Neural cell (in vitro differentiated cells): ENCODE results near the gene CDH4. TPM values are rescaled to one million over a fixed set of nuclear protein-coding genes. Genes with fewer than 3 reads are reported as not detected.

Source experiments
- H2AFZ ChIP-seq: fragments of 200-600, 300-800 bp; sonication (generic), shearing (Covaris generic); 2 replicates; pipeline ENCODE4 v1.6.0; 2014; ENCODE audit warnings: low read depth, mild to moderate bottlenecking, antibody characterized with exemption, low read length, moderate library complexity
- H3F3A ChIP-seq: fragments of 200-600 bp; shearing (Covaris generic); 2 replicates; pipeline ENCODE4 v1.6.1; 2016; ENCODE audit warnings: mild to moderate bottlenecking, moderate library complexity, mixed read lengths, antibody characterized with exemption, low read length; ENCODE audit not compliant: insufficient read depth, poor library complexity, severe bottlenecking
- H3K27ac ChIP-seq: fragments of 200-600, 300-800 bp; sonication (generic), shearing (Covaris generic); 2 replicates; pipeline ENCODE4 v1.5.1; 2014; ENCODE audit warnings: mild to moderate bottlenecking, low read length, moderate library complexity
- H3K27me3 ChIP-seq: fragments of 300-800, 200-600 bp; sonication (generic), shearing (Covaris generic); 2 replicates; pipeline ENCODE4 v1.6.0; 2014; ENCODE audit warnings: mild to moderate bottlenecking, low read depth, low read length, moderate library complexity; ENCODE audit not compliant: insufficient read depth
- H3K36me3 ChIP-seq: fragments of 300-800, 200-600 bp; sonication (generic), shearing (Covaris generic); 2 replicates; pipeline ENCODE4 v1.5.1; 2014; ENCODE audit warnings: mild to moderate bottlenecking, antibody characterized with exemption, low read length, moderate library complexity; ENCODE audit not compliant: insufficient read depth
- H3K4me2 ChIP-seq: fragments of 300-800, 200-600 bp; sonication (generic), shearing (Covaris generic); 2 replicates; pipeline ENCODE4 v1.6.0; 2014; ENCODE audit warnings: mild to moderate bottlenecking, low read length
- H3K4me3 ChIP-seq: fragments of 300-800, 200-600 bp; sonication (generic), shearing (Covaris generic); 2 replicates; pipeline ENCODE4 v1.5.1; 2014; ENCODE audit warnings: mild to moderate bottlenecking, low read length, moderate library complexity
- H3K79me2 ChIP-seq: fragments of 200-600 bp; shearing (Covaris generic); replicated peaks from 2 replicates; pipeline ENCODE4 v1.6.0; 2014; ENCODE audit warnings: mild to moderate bottlenecking, low read length, moderate library complexity; ENCODE audit not compliant: insufficient read depth
- H3K9ac ChIP-seq: fragments of 300-800, 200-600 bp; sonication (generic), shearing (Covaris generic); 2 replicates; pipeline ENCODE4 v1.6.1; 2016; ENCODE audit warnings: mild to moderate bottlenecking, low read length, mixed read lengths
- H3K9me2 ChIP-seq: fragments of 200-600 bp; shearing (Covaris generic); 2 replicates; pipeline ENCODE4 v1.6.1; 2016; ENCODE audit warnings: mild to moderate bottlenecking, low read length, mixed read lengths; ENCODE audit not compliant: insufficient read depth
- H3K9me3 ChIP-seq: fragments of 200-600, 300-800 bp; sonication (generic), shearing (Covaris generic); 2 replicates; pipeline ENCODE4 v1.6.1; 2016; ENCODE audit warnings: mild to moderate bottlenecking, mixed run types, low read length, moderate library complexity, mixed read lengths
- H4K20me1 ChIP-seq: fragments of 200-600 bp; shearing (Covaris generic); 2 replicates; pipeline ENCODE4 v1.6.1; 2016; ENCODE audit warnings: mild to moderate bottlenecking, mixed run types; ENCODE audit not compliant: insufficient read depth
- CTCF ChIP-seq: fragments of 450-650 bp; IDR thresholded peaks from 2 replicates; pipeline ENCODE4 v1.5.1; 2014; ENCODE audit warnings: antibody characterized with exemption, mild to moderate bottlenecking, moderate library complexity; ENCODE audit not compliant: poor library complexity, severe bottlenecking
- EP300 ChIP-seq: fragments of 450-650 bp; conservative IDR thresholded peaks from 2 replicates; pipeline ENCODE4 v1.6.1; 2014; ENCODE audit warnings: antibody characterized with exemption, mild to moderate bottlenecking, moderate library complexity; ENCODE audit not compliant: poor library complexity, severe bottlenecking
- EZH2 ChIP-seq: fragments of 200-600, 300-800 bp; shearing (Covaris generic), sonication (generic); IDR thresholded peaks from 2 replicates; pipeline ENCODE4 v1.6.1; 2014; ENCODE audit warnings: antibody characterized with exemption, low read length, borderline replicate concordance, mild to moderate bottlenecking; ENCODE audit not compliant: insufficient read depth, poor library complexity, severe bottlenecking
- MXI1 ChIP-seq: fragments of 450-650 bp; conservative IDR thresholded peaks from 2 replicates; pipeline ENCODE4 v1.6.1; 2014; ENCODE audit warnings: antibody characterized with exemption, mild to moderate bottlenecking; ENCODE audit not compliant: poor library complexity, severe bottlenecking
- POLR2AphosphoS5 ChIP-seq: IDR thresholded peaks from 2 replicates; pipeline ENCODE4 v1.6.1; 2012
- RAD21 ChIP-seq: fragments of 450-650 bp; conservative IDR thresholded peaks from 2 replicates; pipeline ENCODE4 v1.6.1; 2014; ENCODE audit warnings: antibody characterized with exemption, mild to moderate bottlenecking, moderate library complexity
- SMC3 ChIP-seq: fragments of 450-650 bp; conservative IDR thresholded peaks from 2 replicates; pipeline ENCODE4 v1.6.1; 2014; ENCODE audit warnings: antibody characterized with exemption, mild to moderate bottlenecking, moderate library complexity; ENCODE audit not compliant: poor library complexity
- TAF1 ChIP-seq: IDR thresholded peaks from 2 replicates; pipeline ENCODE4 v1.6.1; 2012; ENCODE audit warnings: low read depth
- polyA plus RNA-seq: library from polyadenylated mRNA; depleted of rRNA; stranded (reverse); fragments of >200 nt; gene quantifications from 2 replicates; pipeline ENCODE4 v1.2.3, GENCODE V29; 2014
- TF ChIP-seq, protein P1 (sequence below): IDR thresholded peaks from 2 replicates; pipeline ENCODE4 v1.6.1; 2012; ENCODE audit warnings: borderline replicate concordance

Gene CDH4
- polyA plus RNA-seq, 1 donor from 2014 or later = 24.6 TPM

GRCh38 chr20:61347443-61347842 is 95.4 kb downstream of the CDH4 start:
- Histone ChIP-seq H3K4me3 (peak overlapping the region; percentile 2), H3K79me2 (no peaks in the 10 kb centered on the region), H3K27ac (peak overlapping the region; percentile 60), H2AFZ (no peak overlapping the region), H3F3A (no peaks in the 10 kb centered on the region), H3K9me3 (no peaks in the 10 kb centered on the region), H3K4me2 (no peak overlapping the region), H3K36me3 (no peaks in the 10 kb centered on the region), H4K20me1 (no peaks in the 10 kb centered on the region), H3K27me3 (no peaks in the 10 kb centered on the region), H3K9ac (peak overlapping the region; percentile 18), H3K9me2 (no peaks in the 10 kb centered on the region)
- TF ChIP-seq EP300 (peak; percentile 61), CTCF (no peak), RAD21 (peak; percentile 19), TAF1 (no peak), POLR2AphosphoS5 (no peak)
- TF ChIP-seq, protein P1, sequence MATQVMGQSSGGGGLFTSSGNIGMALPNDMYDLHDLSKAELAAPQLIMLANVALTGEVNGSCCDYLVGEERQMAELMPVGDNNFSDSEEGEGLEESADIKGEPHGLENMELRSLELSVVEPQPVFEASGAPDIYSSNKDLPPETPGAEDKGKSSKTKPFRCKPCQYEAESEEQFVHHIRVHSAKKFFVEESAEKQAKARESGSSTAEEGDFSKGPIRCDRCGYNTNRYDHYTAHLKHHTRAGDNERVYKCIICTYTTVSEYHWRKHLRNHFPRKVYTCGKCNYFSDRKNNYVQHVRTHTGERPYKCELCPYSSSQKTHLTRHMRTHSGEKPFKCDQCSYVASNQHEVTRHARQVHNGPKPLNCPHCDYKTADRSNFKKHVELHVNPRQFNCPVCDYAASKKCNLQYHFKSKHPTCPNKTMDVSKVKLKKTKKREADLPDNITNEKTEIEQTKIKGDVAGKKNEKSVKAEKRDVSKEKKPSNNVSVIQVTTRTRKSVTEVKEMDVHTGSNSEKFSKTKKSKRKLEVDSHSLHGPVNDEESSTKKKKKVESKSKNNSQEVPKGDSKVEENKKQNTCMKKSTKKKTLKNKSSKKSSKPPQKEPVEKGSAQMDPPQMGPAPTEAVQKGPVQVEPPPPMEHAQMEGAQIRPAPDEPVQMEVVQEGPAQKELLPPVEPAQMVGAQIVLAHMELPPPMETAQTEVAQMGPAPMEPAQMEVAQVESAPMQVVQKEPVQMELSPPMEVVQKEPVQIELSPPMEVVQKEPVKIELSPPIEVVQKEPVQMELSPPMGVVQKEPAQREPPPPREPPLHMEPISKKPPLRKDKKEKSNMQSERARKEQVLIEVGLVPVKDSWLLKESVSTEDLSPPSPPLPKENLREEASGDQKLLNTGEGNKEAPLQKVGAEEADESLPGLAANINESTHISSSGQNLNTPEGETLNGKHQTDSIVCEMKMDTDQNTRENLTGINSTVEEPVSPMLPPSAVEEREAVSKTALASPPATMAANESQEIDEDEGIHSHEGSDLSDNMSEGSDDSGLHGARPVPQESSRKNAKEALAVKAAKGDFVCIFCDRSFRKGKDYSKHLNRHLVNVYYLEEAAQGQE = no peak

DNA sequence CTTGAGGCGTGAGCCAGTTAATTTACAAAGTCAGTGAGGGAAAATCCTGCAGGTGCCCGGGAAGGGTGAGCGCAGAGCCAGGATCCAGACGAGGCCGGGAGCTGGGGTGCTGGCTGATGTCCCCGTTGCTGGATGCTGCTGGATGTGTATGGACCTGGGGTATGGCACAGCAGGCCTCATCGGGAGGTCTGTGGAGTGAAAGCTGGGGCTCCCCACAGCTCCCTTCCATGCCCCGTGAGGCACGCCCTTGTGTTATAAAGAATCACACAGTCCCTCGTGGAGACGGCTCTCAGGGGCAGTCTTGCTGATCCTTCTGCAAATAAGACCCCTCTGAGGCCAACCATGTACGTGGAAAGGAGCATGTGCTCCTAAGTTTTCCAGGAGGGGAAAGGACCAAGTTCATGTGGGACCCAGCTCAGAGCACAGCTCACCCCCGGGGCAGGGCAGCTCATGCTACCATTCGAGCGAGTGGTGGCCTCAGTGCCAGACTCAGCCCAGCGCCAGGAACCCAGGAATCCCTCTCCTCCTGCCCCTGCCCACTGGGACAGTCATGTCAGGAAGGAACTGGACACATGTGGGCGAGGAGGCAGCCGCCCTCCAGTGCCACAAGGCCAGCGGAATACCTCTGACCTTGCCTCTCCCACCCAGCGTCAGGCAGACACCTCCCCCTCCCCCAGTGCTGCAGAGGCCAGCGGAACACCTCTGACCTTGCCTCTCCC is 97.5 kb downstream of the CDH4 start:
- Histone ChIP-seq H3K36me3 (no peaks in the 10 kb centered on the region), H2AFZ (no peak overlapping the region), H3K9me2 (no peaks in the 10 kb centered on the region), H3K4me3 (no peak overlapping the region), H3K9ac (no peak overlapping the region), H4K20me1 (no peaks in the 10 kb centered on the region), H3K9me3 (no peaks in the 10 kb centered on the region), H3F3A (no peaks in the 10 kb centered on the region), H3K27ac (no peak overlapping the region), H3K4me2 (no peak overlapping the region), H3K79me2 (no peaks in the 10 kb centered on the region), H3K27me3 (no peaks in the 10 kb centered on the region)
- TF ChIP-seq EP300 = no peak
- no peak for TF ChIP-seq TAF1
- TF ChIP-seq RAD21 = no peak
- no peak for TF ChIP-seq POLR2AphosphoS5
- TF ChIP-seq, protein P1 = no peak
- no peak for TF ChIP-seq EZH2
- no peak for TF ChIP-seq CTCF
- TF ChIP-seq SMC3 = no peak
- no peak for TF ChIP-seq MXI1
